ENCODE measurements around the gene ZBTB49.

DNA sequence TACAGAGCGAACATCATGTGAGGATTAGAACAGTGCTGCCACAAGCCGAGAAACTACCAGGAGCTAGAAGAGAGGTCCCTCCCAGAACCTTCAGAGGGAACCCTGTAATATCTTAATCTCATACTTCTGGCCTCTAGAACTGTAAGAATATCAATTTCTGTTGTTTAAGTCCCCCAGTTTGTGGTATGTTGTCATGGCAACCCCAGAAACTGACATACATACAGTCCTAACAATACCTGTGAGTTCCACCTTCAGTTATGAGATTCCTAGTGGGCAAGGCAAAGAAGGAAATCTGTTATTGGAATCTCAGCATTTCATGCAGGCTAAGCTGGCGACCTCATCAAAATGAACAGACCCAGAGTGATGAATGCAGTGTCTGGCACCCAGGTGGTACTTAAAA is 42.5 kb downstream of the ZBTB49 start:
- TF ChIP-seq, protein P1, sequence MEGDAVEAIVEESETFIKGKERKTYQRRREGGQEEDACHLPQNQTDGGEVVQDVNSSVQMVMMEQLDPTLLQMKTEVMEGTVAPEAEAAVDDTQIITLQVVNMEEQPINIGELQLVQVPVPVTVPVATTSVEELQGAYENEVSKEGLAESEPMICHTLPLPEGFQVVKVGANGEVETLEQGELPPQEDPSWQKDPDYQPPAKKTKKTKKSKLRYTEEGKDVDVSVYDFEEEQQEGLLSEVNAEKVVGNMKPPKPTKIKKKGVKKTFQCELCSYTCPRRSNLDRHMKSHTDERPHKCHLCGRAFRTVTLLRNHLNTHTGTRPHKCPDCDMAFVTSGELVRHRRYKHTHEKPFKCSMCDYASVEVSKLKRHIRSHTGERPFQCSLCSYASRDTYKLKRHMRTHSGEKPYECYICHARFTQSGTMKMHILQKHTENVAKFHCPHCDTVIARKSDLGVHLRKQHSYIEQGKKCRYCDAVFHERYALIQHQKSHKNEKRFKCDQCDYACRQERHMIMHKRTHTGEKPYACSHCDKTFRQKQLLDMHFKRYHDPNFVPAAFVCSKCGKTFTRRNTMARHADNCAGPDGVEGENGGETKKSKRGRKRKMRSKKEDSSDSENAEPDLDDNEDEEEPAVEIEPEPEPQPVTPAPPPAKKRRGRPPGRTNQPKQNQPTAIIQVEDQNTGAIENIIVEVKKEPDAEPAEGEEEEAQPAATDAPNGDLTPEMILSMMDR (IDR thresholded peaks at IDR 0.05), result no peak
- TF ChIP-seq ZNF416 (CRISPR knock-in tag; IDR thresholded peaks at IDR 0.05) (no peak), JUN (CRISPR knock-in tag; IDR thresholded peaks at IDR 0.05) (no peak), ETV6 (CRISPR knock-in tag; IDR thresholded peaks at IDR 0.05) (no peak), SP1 (CRISPR knock-in tag; conservative IDR thresholded peaks at IDR 0.05) (no peak)
- TF ChIP-seq, protein P2, sequence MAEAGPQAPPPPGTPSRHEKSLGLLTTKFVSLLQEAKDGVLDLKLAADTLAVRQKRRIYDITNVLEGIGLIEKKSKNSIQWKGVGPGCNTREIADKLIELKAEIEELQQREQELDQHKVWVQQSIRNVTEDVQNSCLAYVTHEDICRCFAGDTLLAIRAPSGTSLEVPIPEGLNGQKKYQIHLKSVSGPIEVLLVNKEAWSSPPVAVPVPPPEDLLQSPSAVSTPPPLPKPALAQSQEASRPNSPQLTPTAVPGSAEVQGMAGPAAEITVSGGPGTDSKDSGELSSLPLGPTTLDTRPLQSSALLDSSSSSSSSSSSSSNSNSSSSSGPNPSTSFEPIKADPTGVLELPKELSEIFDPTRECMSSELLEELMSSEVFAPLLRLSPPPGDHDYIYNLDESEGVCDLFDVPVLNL (CRISPR knock-in tag; IDR thresholded peaks at IDR 0.05; ENCODE audit: borderline replicate concordance, low read depth), result no peak
- TF ChIP-seq, protein P3, sequence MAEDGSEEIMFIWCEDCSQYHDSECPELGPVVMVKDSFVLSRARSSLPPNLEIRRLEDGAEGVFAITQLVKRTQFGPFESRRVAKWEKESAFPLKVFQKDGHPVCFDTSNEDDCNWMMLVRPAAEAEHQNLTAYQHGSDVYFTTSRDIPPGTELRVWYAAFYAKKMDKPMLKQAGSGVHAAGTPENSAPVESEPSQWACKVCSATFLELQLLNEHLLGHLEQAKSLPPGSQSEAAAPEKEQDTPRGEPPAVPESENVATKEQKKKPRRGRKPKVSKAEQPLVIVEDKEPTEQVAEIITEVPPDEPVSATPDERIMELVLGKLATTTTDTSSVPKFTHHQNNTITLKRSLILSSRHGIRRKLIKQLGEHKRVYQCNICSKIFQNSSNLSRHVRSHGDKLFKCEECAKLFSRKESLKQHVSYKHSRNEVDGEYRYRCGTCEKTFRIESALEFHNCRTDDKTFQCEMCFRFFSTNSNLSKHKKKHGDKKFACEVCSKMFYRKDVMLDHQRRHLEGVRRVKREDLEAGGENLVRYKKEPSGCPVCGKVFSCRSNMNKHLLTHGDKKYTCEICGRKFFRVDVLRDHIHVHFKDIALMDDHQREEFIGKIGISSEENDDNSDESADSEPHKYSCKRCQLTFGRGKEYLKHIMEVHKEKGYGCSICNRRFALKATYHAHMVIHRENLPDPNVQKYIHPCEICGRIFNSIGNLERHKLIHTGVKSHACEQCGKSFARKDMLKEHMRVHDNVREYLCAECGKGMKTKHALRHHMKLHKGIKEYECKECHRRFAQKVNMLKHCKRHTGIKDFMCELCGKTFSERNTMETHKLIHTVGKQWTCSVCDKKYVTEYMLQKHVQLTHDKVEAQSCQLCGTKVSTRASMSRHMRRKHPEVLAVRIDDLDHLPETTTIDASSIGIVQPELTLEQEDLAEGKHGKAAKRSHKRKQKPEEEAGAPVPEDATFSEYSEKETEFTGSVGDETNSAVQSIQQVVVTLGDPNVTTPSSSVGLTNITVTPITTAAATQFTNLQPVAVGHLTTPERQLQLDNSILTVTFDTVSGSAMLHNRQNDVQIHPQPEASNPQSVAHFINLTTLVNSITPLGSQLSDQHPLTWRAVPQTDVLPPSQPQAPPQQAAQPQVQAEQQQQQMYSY (CRISPR knock-in tag; IDR thresholded peaks at IDR 0.05), result no peak
- TF ChIP-seq, protein P4, sequence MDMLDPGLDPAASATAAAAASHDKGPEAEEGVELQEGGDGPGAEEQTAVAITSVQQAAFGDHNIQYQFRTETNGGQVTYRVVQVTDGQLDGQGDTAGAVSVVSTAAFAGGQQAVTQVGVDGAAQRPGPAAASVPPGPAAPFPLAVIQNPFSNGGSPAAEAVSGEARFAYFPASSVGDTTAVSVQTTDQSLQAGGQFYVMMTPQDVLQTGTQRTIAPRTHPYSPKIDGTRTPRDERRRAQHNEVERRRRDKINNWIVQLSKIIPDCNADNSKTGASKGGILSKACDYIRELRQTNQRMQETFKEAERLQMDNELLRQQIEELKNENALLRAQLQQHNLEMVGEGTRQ (CRISPR knock-in tag; IDR thresholded peaks at IDR 0.05), result no peak
- TF ChIP-seq, protein P5, sequence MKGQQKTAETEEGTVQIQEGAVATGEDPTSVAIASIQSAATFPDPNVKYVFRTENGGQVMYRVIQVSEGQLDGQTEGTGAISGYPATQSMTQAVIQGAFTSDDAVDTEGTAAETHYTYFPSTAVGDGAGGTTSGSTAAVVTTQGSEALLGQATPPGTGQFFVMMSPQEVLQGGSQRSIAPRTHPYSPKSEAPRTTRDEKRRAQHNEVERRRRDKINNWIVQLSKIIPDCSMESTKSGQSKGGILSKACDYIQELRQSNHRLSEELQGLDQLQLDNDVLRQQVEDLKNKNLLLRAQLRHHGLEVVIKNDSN (CRISPR knock-in tag; IDR thresholded peaks at IDR 0.05), result no peak
- TF ChIP-seq, protein P6, sequence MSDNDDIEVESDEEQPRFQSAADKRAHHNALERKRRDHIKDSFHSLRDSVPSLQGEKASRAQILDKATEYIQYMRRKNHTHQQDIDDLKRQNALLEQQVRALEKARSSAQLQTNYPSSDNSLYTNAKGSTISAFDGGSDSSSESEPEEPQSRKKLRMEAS (CRISPR knock-in tag; IDR thresholded peaks at IDR 0.05), result no peak
